IPS-NIHi11 (cell line): ENCODE measurements around the gene SOX6.

Experiments
- DNase-seq: peaks from one replicate; pipeline ENCODE4 v3.0.0; 2012; ENCODE audit warnings: mixed read lengths, low spot score

The SOX6 gene

DNA sequence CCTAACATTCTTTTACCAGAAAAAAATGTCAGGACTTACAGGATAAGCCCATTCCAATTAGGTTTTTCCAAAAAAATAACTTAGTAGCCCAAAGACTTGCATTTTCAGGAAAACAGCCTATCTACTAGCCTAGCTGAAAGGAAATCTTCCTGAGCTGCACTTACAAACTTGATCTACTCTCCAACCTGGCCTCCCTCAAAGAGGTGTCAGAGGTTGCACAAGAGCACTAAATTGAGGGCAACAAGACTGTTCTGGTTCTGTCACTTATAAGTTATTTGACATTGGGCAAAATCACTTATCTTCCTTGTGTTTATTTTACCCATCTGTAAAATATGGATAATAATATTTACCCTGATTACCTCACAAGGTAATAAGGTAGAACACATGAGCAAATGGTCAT is 7.9 kb upstream of the SOX6 start:
- no peak for DNase-seq

DNA sequence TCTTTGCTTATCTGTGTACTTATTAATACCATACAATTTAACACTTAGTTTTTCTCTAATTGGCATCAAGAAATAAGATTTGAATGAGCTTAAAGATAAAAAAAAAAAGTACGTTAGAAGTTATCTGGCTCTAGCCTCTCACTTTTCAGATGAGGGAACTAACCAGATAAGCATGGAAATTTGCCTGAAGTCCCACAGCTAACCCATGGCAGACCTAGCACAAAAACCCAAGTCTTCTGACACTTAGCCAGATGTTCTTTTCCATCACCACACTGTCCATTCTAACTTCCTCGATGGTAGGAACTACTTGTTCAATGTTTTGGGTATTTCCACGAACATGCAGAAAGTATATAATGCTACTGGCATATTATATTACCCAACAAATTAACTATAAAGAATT is 7.4 kb upstream of the SOX6 start:
- no peak for DNase-seq

DNA sequence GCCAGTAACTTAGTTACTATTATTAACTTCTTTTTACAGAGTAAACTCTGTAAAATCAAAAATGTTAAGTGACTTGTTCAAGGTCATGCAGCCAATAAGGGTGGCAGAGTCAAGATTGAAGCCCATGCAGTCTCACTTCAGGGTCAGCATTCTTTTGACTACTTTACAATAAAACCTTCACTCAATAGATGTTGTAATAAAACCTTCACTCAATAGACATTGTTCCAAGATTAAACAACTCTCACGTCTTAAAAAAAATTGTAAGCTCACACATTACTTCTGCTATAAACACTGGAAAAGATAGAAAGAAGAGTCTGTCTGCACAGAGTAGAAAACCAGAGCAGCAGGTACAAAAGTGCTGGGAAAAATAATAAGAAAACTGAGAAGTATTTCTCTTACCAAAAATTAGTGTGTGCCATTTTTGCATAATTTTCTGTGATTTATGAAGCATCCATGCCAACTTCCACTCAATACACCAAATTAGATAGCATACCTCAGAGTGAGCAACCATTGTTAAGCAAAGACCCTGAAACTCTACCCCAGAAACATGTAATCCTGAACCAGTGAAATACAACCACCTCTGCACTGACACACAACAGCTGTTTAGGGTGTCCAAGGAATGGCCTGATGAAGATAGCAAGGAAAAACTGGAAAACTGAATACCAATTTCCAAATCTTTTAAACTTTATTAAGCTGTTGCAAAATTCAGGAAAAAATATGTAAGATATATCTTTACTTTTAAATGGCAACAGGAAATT is 4.9 kb upstream of the SOX6 start:
- peak; percentile 8 for DNase-seq

DNA sequence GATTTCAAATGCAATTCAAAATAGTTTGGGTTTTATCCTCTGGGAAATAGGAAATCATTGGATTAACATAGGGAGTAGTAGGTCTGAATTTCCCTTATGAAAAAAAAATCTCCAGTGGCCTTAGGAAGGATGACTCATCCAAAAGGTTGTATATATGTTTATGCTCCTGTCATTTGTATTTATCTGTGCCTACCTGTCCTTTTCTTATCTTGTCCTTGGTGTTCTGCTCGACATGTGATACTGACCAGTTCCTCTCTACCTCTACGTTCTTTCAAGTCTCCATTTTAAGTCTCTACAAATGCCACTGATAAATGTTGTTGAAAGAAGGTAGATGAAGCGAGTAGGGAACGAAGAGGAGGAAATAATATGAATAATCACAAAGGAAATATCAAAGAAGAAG is 3.0 kb upstream of the SOX6 start:
- DNase-seq = no peak

DNA sequence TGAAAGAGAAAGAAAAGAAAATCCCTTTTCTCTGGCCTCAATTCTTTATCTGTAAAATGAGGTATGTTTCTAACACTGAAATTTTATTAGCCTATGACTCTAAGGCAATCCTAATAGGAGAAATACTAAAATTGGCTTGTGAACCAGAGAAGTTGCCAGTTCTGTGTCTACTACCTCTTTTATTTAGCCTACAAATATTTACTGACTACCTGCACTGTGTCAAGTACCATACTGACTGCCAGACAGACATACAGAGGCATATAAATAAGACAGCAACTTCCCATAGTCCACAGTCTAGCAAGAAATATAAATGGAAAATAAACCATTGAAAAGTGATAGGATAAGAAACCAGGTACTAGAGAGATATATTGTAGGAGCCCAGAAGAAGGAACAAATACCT is 2.4 kb upstream of the SOX6 start:
- DNase-seq = no peak

DNA sequence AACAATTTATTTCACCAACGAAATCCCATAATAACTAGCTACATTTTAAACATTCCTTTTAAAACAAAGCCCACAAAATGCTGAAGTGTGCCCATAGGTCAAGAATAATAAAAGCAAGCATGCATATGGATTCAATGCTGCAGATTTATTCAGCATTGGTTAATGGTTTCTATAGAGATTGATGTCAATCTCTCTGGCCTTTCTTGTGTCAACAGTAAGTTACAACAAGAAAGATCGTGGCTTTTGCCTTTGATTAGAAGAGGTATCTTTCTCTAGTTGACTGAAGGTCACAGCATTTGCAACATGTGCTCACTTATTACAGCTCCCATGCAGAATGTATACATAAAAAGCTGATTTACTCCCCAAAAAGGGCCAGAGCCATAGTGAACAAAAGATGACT is 1.4 kb upstream of the SOX6 start:
- no peak for DNase-seq

DNA sequence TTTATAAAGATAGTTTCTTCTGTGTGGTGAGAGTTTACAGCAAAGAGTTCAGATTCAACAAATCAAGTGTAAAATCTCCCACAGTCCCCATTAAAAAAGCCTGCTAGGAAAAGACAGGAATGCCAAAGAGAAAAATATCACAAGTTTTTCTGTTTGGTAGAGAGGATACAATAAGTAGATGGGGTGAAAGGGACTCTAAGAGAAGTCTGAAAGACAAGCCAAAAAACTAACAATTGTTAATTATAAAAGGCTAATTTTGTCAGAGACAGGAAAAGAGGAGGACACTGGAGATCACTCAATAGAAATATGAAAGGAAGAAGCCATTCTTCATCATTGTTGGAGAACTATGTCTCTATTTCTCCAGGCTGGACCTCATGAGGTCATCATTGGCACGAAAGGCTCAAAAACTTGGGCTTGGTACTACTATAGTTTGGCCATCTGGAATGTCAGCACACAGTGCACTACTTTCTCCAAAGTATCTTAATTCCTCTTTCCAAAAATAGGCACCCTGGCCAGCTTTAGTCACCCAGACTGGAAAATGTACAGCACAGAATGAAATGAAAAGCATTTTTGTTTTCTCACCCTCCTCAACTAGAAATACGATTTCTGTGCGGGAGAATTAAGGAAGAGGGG is 531 bp upstream of the SOX6 start:
- no peak for DNase-seq

DNA sequence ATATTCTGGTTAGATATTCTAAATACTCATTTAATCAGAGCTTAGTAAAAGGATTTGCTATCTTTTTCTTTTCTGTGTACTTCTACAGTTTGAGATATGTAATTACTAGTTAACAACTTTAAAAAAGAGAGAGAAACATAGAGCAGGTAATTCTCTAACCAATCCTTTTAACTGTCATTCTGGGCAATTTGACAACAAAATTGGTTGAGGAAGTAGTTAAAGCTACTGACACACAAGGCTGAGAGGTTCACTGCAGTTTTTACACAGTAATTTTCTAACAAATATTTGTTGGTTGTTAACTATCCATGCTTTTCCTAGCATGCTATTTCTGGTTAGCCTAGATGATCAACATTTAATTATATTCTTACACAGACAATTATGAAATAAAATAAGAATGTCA is 3.6 kb downstream of the SOX6 start:
- no peak for DNase-seq

DNA sequence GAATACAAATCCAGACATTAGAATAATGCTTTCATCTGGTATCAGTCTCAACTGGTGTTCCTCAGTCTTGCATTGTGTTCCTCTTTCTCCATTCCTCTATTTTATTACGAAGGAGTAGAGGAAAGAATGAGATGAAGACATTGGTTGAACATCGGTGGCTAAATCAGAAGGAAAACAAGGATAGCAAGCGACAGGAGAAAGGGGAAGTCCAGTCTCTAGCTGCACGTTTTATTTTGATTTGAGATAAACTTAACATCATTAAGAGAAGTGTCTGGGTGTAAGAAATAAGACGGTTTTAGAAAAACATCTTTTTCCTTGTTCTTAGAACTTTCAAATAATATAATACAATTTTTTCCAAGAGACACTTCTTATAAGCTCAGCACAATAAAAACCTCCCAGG is 6.2 kb downstream of the SOX6 start:
- DNase-seq = no peak

DNA sequence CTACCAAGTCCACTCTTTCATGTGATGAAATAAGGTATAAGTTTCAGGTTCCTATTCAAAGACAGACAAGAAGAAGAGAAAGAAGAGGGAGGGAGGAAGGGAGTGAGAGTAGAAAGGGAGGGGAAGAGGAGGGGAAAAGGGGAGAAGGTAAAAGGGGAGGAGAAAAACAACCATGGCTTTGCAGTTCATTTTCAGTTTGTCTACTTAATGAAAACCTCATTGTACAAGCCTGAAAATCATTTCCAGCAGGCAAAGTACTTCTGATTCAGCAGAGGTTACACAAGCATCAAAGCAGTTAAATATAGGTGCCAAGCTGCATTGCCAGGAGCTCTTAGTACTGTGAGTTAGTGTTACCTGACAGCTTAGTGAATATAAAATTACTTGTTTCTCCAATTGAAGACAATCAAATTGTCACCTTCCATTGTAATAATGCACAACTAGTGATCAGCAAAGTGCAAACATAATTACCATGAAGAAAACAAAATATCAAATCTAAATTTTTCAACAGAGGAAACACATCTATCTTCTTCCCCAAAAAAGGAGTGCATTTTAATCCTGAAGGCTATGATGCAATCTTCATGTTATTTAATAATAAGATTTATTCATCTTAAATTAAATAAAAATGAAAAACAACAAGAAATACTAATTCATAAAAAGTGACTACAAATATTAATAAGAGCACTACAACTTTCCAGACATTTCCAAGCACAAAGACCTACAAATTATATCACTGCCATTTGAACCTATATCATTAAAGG is 8.2 kb downstream of the SOX6 start:
- no peak for DNase-seq

DNA sequence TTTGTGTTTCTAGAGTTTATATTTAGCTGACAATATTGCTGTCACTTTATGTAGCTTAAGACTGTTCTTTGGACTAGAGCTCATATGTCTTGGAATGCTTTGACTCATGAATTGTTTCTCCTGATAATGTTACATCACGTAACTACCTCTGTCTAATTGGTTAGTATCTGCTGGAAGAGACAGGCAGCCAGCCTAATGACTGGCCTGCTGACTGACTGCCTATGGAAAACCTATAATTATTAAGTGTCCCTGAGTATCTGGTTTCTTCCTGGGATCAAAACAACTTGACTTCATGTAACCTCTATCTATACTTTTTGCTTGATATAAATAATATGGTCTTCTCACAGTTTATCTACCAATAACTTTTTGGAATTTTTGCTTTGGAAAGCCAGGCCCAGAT is 9.4 kb downstream of the SOX6 start:
- no peak for DNase-seq

DNA sequence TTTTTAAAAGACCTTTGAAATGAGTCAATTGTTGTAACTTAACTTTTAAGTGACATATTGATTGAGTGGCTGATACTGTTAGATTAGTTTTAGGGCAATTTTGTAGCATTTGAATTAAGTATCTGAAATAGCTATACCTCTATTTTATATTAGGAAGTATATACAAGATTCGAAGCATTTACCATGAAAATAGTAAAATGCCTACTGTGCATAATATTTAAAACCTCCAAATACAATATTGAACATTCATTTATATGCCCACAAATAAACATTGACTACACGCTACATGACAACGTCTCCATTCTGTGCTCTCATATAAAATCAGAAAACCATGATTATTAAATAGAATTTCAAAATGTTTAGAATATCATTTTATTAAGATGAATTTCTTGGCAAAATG is 14.5 kb downstream of the SOX6 start:
- DNase-seq = no peak

DNA sequence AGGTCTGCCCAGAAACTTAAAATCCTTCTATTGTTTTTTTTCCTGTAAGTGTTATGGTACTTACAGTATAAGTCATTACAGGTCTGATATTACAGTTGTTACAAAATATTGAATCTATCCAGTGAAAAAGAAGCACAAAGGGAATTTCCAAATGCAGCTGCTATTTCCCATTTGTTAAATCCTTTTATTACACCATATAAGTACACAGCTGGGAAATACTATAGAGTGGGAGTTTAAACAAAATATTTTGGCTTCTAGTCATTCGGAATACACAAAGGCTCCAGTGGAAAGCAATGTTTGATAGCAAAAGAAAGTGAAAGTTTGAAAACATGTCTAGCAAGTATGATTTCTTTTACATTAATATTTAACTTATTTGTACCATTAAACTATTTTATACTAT is 18.0 kb downstream of the SOX6 start:
- DNase-seq = no peak

DNA sequence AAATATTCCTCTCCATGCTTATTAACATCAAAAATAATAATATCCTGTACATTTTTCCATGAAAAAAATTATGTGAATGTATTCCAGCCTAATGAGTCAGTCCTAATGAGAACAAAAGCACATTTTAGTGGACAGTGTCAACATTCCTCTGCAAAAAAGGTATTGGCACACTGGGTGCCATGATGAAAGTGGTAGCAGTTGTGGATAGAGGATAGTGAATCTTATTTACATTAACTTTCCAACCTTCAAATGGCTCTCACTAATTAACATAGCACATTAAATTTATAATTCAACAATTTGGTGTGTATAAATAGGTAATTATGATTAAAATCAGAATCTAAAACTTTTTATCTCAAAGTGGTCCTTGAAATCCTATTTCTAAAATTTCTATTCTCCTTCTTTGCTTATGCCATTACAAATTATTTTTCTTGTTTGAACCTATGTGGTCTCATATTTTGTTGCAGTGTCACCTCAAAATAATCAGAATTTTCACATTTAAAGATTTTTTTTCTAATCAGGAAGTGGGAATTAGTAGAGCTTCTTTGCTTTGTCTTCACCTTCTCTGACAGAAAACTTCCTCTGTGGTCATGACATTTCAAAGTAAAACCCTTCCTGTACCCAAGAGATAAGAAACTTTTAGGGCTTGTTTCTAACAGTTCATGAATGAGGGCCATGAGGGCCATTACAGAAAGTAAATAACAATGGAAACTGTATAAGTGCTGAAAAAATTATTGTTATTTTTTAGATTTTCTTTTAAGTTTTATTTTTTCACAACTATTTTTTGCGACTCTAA is 18.7 kb downstream of the SOX6 start:
- DNase-seq = no peak

DNA sequence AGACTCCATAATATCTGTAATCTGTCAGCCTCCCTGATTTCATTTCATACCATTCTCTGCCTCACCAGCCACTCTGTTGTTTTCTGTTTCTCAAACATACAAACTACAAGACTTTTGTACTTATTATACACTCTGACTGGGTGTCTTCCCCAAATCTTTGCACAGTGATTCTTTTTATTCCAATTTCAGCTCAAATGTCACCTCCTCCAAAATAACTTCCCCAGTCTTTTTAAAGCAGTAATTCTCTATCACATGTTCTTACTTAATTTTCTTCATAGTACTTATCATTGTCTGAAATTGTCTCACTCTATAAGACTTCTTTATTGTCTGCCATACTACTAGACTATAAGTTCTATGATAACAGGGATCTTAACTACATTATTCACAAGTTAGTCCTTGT is 19.6 kb downstream of the SOX6 start:
- DNase-seq = no peak

DNA sequence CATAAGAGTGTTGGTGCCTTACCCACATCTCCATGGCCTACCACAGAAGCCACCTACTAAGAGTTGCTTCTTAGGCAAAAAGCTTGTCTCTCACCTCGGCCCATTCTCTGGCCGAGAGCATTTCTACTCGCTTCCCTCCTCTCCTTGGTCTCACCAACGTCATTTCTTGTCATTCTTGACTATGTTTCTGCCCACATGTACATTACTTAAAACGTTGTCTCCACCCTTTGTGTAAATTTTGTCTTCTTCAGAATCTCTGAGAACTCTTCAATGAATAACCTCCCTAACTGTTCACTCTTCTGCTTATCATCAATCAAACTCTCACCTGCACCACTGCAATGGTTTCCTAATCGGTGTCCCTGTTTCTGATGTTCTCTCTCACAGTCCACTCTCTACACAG is 20.1 kb downstream of the SOX6 start:
- no peak for DNase-seq

DNA sequence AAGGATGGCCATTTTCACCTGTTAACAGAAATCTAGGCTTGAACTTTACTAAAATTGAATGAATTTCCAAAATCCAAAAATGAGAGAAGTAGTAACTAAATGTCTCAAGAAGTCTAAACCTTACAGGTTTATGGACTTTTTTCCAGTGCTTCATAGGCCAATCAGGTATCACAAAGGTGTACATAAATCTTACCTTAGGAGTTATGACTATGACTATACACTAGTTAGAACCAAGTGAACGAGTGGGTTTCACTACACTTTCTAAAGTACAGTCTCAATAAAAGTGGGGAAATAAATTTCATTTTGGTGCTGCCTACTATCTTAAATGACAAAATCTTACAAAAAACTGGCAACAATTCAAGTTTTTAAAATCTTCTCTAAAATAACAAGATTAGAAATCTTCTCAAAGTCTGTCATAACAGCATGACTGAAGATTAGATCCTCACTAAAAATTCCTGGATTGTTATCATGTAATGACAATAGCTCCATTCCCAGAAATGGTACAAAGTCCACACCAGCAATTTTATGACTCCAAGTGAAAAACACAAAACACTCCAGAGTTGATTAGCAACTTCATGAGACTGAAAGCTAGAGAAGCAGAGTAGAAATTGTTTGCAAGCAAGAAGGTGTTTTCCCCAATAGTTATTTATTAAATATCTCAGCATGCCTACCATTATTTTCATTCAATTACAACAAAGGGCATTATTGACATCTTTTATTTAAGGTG is 20.9 kb downstream of the SOX6 start:
- DNase-seq = no peak

DNA sequence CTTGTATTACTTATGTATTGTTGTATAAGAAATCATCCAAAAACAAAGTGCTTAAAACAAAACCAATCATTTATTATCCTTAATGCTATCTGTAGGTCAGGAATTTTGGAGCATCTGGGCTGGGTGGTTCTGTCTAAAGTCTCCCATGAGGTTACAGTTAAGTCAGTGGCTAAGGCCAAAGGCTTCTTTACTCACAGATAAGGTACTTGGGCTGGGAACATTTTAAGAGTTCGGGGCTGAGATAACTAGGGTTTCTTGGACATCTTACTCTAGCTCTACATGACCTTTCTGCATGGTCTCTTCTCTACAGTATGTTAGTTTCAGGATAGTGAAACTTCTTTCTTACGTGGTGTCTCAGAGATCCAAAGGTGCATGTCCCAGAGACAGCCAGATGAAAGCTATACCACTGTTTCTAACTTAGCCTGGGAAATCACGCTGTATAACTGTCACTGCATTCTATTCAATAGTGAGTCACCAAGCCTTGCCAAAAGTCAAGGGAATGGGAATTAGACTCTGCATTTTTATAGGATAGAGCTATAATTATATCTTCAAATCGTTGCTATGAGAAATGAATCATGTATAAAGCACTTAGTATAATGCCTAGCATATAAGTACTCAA is 29.6 kb downstream of the SOX6 start:
- DNase-seq = no peak

DNA sequence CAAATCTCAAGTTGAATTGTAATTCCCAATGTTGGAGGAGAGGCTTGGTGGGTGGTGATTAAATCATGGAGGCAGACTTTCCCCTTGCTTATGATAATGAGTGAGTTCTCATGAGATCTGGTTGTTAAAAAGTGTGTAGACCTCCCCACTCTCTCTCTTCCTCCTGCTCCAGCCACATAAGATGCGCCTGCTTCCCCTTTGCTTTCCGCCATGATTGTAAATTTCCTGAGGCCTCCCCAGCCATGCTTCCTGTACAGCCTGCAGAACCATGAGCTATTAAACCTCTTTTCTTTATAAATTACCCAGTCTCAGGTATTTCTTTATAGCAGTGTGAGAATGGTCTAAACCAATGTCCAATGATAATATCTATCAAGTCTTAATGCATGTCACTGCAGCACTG is 34.2 kb downstream of the SOX6 start:
- no peak for DNase-seq

DNA sequence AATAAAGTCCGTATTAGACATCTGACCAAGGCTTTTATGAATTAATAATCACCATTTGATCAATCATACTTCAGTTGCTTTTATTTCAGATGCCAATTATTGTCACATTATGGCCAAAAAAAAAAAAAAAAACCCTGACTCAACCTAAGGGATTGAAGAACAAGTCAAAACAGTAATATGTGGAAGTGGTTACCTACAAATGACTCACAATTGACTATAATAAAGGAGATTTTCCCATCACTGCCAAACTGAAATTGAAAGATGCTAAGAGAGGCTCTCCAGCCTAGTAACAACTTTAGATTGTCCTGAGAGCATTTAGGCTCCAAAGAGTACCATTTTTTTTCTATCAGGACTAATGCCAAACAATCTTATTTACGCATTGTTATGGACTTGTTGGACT is 35.2 kb downstream of the SOX6 start:
- no peak for DNase-seq

DNA sequence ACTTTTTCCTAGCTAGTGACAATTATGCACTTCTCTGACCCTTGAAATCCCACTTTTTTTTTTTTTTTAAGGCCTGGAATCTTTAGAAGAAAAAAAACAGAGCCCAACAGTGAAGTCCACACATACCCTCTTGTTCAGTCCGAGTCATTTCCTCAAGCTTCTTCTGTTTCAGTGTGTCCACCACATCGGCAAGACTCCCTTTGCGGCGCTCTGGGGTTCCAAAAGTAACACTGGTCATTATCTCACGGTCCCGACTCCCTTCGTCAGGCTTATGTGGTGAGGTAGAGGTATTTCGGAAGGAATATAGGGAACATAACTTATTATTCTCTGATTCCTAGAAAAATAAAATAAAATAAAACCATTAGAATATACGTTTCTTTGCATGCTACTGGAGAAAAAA is 38.0 kb downstream of the SOX6 start:
- DNase-seq = no peak

DNA sequence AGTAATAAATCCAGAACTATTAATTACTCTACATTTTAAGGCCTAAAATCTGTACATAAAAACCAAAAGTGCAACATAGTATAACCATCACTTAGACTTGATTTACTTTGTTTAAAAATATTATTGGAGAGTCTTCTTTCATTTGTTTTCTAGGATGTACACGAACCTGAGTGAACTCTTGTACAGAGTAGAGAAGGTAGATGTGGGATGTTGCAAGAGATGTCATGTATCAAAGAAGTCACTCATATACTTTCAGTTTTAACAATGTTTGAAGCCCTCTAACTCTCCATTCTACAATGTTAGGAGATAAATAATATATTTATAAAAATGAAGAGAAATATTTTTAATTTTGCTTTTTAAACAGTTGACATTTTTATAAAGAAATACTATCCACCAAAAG is 38.6 kb downstream of the SOX6 start:
- DNase-seq = no peak
